Stimulated activated CD8-positive, alpha-beta memory T cell treated with anti-CD3 and anti-CD28 coated beads, Interleukin-4, amount 100 ng/mL, for 24 hours (primary cell): Measurements from ENCODE around the gene CADM1.

Source experiments
- DNase-seq: peaks from one replicate; pipeline ENCODE4 v3.0.0-alpha.2; 2020; ENCODE audit warnings: low read depth

Gene CADM1

DNA sequence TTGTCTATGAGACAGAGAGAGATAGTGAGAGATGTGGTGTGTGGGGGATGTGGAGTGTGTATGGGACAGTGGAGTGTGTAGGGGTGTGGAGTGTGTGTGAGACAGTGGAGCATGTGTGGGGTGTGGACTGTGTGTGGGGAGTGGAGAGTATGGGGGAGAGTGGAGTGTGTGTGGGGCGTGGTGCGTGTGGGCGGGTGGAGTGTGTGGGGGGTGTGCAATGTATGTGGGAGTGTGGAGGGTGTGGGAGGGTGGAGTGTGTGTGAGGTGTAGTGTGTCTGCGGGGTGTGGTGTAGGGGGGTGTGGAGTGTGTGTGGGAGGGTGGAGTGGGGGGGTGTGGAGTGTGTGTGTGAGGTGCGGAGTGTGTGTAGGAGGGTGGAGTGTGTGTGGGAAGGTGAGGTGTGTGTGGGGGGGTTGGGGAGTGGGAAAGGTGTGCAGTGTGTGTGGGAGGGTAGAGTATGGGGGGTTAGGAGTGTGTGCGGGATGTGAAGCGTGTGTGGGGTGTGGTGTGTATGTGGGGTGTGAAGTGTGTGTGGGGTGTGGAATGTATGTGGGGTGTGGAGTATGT lies 356.9 kb downstream of the CADM1 start:
- DNase-seq: no peak

DNA sequence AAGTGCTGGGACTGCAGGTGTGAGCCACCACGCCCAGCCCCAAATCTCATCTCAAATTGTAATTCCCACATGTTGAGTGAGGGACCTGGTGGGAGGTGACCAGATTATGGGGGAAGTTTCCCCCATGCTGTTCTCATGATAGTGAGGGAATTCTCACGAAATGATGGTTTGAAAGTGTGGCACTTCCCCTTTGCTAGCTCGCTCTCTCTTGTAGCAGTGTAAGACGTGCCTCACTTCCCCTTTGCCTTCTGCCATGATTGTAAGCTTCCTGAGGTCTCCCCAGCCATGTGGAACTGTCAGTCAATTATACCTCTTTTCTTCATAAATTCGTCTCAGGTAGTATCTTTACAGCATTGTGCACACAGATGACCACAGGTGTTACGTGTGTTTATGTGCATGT lies 357.8 kb downstream of the CADM1 start:
- DNase-seq: no peak

DNA sequence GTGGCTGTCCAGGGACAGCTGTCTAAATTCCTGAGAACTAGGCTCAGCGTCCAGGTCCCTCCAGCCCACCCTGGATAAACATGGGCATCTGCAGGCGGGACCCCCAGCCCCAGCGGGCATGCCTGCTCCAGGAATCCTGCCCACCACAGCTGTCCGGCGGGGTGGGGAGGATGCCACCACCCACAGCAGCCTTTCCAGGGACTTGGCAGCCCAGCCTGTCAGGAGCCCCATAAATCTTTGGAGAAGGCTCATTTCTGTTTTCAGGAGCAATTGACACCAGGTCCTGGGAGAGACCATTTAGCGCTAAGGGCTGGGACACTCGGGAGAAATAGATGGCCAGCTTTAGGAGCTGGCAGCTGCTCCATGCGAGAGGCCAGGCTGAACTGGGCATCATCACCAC lies 358.9 kb downstream of the CADM1 start:
- DNase-seq: no peak

DNA sequence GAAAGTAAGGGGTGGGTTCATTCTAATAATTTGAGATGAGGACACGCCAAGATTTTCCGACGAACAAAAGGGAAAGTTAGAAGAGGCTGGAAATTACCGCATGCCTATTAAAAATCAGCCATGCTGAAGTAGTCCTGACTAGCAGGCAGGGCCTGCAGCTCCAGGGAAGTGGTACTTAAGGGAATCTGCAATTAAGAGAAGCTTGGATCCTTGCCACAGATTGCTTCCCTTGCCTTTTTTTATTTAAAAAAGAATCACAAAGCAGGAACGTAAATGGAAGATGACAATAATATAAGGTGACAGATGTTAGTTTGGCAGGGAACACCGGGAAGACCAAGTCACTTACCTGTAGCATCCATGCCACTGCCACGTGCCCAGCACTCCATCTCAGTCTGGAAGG lies 359.3 kb downstream of the CADM1 start:
- DNase-seq: no peak

DNA sequence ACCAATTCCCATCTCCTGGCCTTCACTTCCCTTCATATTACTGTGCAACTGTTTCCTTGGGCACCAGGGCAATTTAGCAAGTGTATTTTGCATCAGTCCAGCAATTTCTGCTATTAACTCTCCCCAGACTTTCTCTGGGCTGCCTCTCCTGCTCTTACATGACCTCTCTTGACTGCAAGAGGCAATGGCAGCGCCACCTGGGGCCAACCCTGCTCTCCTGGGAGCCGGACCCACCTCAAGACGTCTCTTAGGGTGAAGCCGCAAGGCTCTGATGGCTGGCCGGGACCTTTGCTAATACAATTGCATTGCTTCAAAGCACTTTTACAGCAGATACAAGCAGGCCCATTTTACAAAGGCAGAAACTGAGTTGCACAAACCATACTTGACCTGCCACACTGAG lies 360.2 kb downstream of the CADM1 start:
- no peak for DNase-seq

DNA sequence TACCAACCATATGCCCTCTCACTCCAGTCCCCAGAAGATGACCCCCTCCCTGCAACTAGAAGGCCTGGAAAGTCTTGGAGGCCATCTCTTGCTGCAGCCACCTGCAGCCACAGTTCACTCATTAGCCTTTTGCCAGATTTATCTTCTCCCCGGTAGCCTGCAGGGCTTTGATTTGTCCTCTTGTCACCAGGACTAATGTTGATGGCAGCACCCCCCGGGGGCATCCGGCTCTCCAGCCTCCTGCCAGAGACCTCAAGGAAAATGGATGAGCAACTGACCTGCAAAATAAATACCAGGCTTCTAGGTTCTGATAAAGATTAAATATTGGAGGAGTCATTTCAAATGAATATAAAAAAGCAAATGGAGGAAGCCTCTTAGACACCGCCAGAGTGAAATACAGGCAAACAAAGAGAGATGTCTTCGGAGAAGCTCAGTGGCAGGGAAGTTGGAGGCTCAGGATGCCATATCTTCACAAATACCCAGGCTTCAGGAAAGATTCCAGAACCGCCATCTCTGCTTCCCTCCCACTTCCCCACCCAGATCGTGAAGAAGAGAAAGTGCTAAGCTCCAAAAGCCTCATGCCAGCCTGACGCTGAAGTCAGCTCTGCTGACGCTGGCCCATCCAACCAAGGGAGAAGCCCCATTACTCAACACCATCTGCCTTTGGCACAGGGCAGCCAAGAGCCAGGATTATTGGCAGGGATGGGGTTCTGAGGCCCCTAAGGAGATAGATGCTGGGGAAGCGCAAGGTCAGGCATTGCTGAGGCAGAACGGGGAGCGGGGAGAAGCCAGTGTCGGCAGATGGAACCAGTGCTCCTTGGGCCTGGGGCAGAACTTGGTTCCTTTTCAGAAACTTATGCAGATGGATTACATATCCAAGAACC lies 362.7 kb downstream of the CADM1 start:
- no peak for DNase-seq

DNA sequence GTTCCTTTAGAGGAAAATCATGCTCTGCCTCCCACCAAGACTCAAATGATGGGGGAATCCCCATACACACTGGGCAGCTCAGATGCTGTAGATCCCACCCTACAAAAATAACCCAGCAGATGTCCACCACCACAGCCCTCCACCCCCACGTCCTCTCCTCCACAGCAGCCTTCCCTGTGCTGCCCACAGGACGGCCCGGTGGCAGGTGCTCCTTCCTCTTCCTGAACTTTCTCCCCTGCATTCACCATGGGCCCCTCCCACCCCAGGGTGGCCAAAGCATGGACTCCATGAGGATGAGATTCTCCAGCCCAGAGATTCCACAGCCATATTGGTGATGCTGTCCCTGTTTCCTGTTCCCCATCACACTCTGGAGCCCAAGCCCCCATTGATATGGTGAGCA lies 368.3 kb downstream of the CADM1 start:
- DNase-seq: no peak

DNA sequence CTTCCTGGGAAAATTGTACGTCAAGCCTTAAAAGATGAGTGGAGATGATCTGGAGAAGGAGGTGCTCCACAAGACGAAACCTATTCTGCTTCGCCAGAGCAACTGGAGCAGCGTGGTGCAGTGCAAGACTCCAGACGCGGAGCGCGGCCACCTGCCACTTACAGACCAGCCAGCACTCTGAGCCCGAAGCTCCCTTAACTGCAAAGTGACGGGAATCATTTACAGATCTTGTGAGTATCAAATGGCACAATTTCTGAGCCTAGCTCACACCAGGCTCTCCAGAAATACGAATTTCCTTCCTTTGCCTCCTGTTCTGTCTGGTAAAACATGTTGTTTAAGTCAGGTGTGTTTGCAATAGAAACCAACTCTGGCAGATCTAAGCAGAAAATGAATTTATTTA lies 369.3 kb downstream of the CADM1 start:
- DNase-seq: no peak

DNA sequence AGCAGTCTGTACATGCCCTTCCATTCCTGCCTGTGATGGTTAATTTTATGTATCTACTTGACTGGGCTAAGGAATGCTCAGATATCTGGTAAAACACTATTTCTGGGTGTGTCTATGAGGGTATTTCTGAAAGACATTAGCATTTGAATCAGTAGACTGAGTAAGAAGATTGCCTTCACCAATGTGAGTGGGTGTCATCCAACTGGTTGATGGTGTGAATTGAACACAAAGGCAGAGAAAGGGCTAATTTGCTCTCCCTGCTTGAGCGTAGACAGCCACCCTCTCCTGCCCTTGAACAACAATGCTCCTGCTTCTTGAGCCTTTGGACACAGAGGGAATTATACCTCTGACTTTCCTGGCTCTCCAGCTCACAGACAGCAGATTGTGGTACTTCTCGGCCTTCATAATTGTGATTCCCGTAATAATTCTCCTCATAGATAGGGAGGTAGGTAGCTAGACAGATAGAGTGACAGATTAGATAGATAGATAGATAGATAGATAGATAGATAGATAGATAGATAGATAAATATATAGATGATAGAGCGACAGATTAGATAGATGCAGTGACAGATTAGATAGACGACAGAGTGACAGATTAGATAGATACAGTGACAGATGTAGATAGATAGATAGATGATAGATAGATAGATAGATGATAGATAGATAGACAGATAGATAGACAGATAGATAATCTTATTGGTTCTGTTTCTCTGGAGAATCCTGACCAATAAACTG lies 370.6 kb downstream of the CADM1 start:
- no peak for DNase-seq

DNA sequence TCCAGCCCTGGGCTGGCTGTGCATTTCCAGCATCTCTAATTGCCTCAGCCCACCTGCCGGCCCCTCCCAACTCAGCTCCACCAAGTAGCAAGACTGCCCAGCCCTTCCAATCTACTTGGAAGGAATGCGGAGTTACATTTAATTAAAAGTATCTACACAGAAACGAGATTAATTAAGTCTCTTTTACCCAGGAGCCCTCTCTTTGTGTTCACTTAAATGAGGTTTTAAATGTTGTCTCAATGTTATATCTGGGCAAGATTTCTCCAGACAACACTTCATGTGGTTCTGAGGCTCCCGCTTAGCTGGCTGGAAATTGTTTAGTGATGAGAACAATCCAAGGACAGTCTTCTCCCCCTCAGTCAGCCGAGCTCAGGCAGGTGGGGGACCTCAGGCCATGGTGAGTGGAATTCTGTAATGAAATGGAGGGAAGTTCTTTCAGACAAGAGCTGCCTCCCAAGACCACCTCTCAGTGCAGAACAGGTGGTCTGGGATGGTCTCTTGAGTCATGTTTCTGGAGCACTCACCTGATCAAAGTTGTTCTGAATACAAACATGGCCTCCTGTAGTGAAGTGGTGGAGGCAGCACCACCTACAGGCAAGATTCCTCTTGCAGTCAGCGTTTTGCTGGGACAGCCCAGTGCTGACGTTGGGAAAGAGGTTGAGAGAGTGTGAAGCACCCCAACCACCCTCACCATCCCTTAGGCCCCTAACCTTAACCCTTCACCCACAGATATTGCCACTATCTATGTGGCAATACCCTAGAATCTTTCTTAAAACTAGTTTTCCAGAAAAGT lies 371.6 kb downstream of the CADM1 start:
- no peak for DNase-seq

DNA sequence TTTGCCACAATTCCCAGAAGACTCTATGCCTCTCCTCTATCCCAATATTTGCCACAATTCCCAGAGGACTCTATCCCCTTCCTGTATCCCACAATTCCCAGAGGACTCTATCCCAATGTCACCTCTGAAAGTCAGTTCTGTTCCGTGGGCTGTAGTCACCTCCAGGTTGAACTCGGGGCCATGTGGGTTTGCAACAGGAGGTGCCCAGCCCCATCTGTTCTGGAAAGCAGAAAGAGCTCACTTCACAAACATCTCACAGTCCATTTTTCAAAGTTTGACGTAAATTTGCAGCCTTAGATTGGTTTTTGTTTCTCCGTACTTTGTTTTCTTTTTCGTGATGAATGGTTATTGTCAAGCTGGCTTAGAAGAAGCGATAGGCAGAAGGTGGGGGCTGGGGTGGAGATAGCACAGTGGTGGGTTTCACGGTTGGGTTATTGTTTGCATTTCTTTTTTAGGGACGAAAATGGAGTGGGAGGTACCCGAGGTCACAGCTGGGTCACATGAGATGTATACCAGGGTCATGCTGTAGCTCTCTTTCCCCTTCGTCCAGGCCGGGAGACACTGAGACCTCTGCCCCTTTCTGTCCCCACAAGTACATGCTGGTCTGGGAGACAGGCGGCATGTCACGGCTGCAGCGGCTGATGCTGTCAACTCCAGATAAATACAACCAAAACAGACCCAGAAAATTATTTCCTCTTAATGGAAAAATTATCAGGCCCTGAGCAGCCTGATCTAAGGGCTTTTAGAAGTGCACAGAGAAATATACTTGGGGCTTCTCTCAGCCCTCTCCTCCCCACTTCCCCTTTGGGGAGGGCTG lies 374.5 kb downstream of the CADM1 start:
- no peak for DNase-seq

DNA sequence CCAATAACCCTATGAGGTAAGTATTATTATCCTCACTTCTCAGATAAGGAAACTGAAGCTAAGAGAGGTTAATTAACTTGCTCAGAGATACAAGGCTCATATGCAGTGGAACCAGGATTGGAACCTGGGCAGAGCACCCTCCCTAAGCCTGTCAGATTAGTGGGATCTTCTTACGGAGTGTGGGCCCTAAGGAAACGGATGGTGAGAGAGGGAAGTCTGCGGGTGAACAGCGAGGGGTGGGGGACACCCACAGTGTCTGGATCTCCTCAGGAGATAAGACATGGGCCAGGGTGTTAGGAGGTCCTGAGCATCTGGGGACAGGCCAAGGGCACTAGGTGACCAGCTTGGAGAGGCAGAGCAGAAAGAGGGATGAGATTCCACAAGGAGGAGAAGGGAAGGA lies 376.0 kb downstream of the CADM1 start:
- no peak for DNase-seq

DNA sequence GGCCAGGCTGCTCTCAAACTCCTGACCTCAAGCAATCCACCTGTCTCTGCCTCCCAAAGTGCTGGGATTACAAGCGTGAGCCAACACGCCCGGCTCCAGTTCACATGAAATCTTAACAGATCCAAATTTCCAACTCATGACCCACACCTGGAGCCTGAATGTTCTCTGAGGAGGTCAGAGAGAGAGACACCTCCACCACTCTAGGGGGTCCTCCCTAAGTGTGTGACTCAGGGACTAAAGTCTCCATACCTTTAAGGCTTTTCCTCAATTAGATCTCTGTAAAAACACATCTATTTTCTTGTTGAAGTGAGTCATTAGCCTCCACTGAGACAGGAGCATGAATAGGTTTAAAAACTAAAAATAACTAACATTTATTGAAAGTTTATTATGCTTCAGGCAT lies 376.4 kb downstream of the CADM1 start:
- DNase-seq: no peak

DNA sequence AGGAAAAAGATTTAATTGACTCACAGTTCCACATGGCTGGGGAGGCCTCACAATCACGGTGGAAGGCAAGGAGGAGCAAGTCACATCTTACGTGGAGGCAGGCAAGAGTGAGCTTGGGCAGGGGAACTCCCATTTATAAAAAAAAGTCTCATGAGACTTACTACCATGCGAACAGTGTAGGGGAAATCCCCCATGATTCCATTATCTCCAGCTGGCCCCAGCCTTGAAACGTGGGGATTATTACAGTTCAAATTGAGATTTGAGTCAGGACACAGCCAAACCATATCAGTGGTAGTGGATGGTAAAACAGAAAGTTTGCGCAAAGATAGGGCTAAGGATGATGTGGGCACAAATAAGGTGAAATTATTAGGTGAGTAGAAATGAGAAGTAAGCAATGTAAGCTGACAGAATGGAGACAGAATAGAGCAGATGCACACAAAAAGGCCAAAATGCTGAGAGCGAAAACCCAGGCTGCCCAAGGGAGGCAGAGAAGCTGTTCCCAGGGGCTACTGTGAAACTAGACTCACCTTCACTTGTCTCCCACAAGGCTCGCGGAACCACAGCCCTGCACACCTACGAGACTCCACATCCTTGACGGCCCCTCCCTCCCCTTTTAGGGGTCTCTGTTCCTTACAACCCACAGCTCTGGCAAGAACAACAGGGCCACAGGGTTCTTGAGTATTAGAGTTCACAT lies 377.6 kb downstream of the CADM1 start:
- no peak for DNase-seq

DNA sequence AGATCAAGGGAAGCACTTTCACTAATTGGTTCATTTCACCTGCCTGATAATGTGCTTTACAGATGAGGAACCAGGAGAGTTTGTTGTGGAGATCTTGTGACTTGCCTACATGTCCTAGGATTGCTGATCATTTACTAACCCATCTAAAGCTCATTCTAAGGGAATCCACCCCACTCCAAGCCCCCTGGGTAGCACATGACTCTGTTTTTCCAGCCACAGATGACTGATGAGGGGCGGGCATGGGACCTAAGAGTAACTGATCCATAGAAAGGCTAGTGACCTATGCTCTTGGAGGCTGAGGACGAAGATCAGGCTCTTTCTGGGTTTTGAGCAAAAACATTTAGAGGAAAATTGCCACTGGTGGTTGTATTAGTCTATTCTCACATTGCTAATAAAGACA lies 378.1 kb downstream of the CADM1 start:
- DNase-seq: no peak

DNA sequence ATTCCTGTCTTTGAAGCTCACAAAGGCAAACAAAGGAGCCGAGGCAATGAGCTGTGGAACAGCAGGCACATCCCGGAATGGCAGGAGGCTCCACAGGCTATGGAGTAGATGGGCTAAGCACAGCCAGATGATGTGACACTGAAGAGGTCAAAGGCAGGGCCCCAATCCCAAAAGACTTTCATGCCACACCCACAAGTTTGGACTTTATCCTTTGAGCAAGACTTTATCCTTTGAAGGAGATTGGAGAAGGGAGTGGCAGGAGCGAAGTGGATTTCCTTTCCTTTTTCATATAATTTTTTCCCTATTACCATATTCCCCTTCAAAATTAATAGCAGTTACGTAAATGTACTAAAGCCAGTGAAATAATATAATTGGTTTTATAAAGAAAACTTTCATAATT lies 379.4 kb downstream of the CADM1 start:
- DNase-seq: no peak

DNA sequence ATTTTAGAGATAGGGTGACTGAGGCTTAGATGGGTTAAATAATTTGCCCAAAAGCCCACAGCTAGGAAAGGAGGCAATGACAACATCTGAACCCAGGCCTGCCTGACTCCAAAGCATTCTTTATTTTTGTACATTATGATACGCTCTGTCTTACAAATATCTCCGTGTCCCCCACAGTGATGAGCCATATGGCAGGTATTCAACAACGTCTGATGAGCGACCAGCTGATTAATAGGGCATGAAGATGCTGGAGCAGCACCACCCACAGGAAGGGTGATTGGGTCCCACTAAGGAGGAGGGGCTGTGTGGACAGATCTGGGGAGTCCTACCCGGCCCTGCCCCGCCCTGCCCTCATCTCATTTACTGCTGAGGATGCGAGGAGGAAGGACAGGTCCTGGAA lies 380.6 kb downstream of the CADM1 start:
- DNase-seq: no peak

DNA sequence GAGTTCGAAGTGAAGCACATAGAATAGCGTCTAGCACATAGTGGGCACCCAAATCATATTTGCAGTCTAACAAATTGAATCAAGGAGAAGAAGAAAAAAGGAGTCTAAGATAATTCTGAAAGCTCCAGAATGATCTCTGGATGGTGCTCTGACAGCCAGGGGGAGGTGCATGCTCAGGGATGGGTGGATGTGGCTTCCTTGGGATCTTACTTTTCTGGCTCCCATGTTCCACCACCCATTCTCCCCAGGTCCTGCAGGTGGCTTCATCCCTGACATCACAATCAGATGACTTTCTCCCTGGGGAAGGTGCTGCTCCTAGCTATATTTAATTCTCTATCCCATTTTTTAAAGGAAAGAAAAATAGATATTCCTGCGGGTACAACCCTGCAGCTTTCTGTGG lies 381.9 kb downstream of the CADM1 start:
- no peak for DNase-seq
